ENCODE results near the gene XCL1. TPM values are rescaled to one million over a fixed set of nuclear protein-coding genes. Genes with fewer than 3 reads are reported as not detected.
"Not testable (repeated sequence)": the region's sequence is repeated elsewhere in the genome, so short reads cannot be mapped to it uniquely, and the experiment has no call there.

XCL1 gene
- total RNA-seq, 1 experiment from 2014 or later, result not detected

- not testable (repeated sequence) for H2AFZ ChIP-seq (ENCODE audit: low read length); H3K9me2 ChIP-seq (replicated peaks; ENCODE audit: insufficient read depth, low read length); H4K20me1 ChIP-seq (ENCODE audit: insufficient read depth, low read depth, low read length); H3K27me3 ChIP-seq (ENCODE audit: low read length); H3K9me3 ChIP-seq (ENCODE audit: low read length); H3K4me2 ChIP-seq (ENCODE audit: low read depth, low read length, poor library complexity, severe bottlenecking); H3K4me1 ChIP-seq (ENCODE audit: low read length); H3K36me3 ChIP-seq (ENCODE audit: insufficient read depth, low read length); H3K79me2 ChIP-seq (ENCODE audit: low read length); DNase-seq; H3K9ac ChIP-seq (ENCODE audit: low read length); H3K27ac ChIP-seq (ENCODE audit: low read length); H3K4me3 ChIP-seq (ENCODE audit: low read length)
Observed at GRCh38 chr1:168546553-168546895, 29.9 kb upstream of the XCL1 start.

- no peaks in the 10 kb centered on the region for H3K9me3 ChIP-seq (ENCODE audit: low read length)
- H3K27ac ChIP-seq (ENCODE audit: low read length), result no peak overlapping the region
- H3K4me2 ChIP-seq (ENCODE audit: low read depth, low read length, poor library complexity, severe bottlenecking), result no peak overlapping the region
- H3K4me1 ChIP-seq (ENCODE audit: low read length), result no peaks in the 10 kb centered on the region
- H3K9ac ChIP-seq (ENCODE audit: low read length), result no peak overlapping the region
- no peaks in the 10 kb centered on the region for H3K79me2 ChIP-seq (ENCODE audit: low read length)
- H3K36me3 ChIP-seq (ENCODE audit: insufficient read depth, low read length), result no peaks in the 10 kb centered on the region
- H4K20me1 ChIP-seq (ENCODE audit: insufficient read depth, low read depth, low read length), result no peaks in the 10 kb centered on the region
- DNase-seq, result no peak
- no peak overlapping the region for H3K4me3 ChIP-seq (ENCODE audit: low read length)
- H2AFZ ChIP-seq (ENCODE audit: low read length), result no peak overlapping the region
- H3K9me2 ChIP-seq (replicated peaks; ENCODE audit: insufficient read depth, low read length), result no peaks in the 10 kb centered on the region
- no peaks in the 10 kb centered on the region for H3K27me3 ChIP-seq (ENCODE audit: low read length)
Observed at GRCh38 chr1:168550971-168551370, 25.4 kb upstream of the XCL1 start.

- Histone ChIP-seq H3K4me1 (ENCODE audit: low read length) (no peaks in the 10 kb centered on the region), H3K9me3 (ENCODE audit: low read length) (no peaks in the 10 kb centered on the region), H4K20me1 (ENCODE audit: insufficient read depth, low read depth, low read length) (no peaks in the 10 kb centered on the region), H2AFZ (ENCODE audit: low read length) (no peak overlapping the region), H3K27ac (ENCODE audit: low read length) (no peak overlapping the region), H3K36me3 (ENCODE audit: insufficient read depth, low read length) (no peaks in the 10 kb centered on the region), H3K9ac (ENCODE audit: low read length) (no peak overlapping the region), H3K27me3 (ENCODE audit: low read length) (no peaks in the 10 kb centered on the region), H3K4me3 (ENCODE audit: low read length) (no peak overlapping the region), H3K79me2 (ENCODE audit: low read length) (no peaks in the 10 kb centered on the region), H3K4me2 (ENCODE audit: low read depth, low read length, poor library complexity, severe bottlenecking) (no peak overlapping the region), H3K9me2 (replicated peaks; ENCODE audit: insufficient read depth, low read length) (no peaks in the 10 kb centered on the region)
- DNase-seq, result no peak
Observed at GRCh38 chr1:168551688-168552087, 24.7 kb upstream of the XCL1 start.

GRCh38 chr1:168552961-168553360 lies 23.4 kb upstream of the XCL1 start:
- Histone ChIP-seq H4K20me1 (ENCODE audit: insufficient read depth, low read depth, low read length) (no peaks in the 10 kb centered on the region), H3K27ac (ENCODE audit: low read length) (no peak overlapping the region), H3K9me3 (ENCODE audit: low read length) (no peaks in the 10 kb centered on the region), H3K4me3 (ENCODE audit: low read length) (no peak overlapping the region), H3K4me2 (ENCODE audit: low read depth, low read length, poor library complexity, severe bottlenecking) (no peak overlapping the region), H3K79me2 (ENCODE audit: low read length) (no peaks in the 10 kb centered on the region), H3K9ac (ENCODE audit: low read length) (no peak overlapping the region), H3K9me2 (replicated peaks; ENCODE audit: insufficient read depth, low read length) (no peaks in the 10 kb centered on the region), H3K27me3 (ENCODE audit: low read length) (no peaks in the 10 kb centered on the region), H3K36me3 (ENCODE audit: insufficient read depth, low read length) (no peaks in the 10 kb centered on the region), H3K4me1 (ENCODE audit: low read length) (no peaks in the 10 kb centered on the region), H2AFZ (ENCODE audit: low read length) (no peak overlapping the region)
- DNase-seq, result no peak

GRCh38 chr1:168553680-168554553 lies 22.5 kb upstream of the XCL1 start:
- no peaks in the 10 kb centered on the region for H3K4me1 ChIP-seq (ENCODE audit: low read length)
- no peak overlapping the region for H2AFZ ChIP-seq (ENCODE audit: low read length)
- no peaks in the 10 kb centered on the region for H3K27me3 ChIP-seq (ENCODE audit: low read length)
- no peak overlapping the region for H3K4me2 ChIP-seq (ENCODE audit: low read depth, low read length, poor library complexity, severe bottlenecking)
- no peaks in the 10 kb centered on the region for H4K20me1 ChIP-seq (ENCODE audit: insufficient read depth, low read depth, low read length)
- no peaks in the 10 kb centered on the region for H3K9me2 ChIP-seq (replicated peaks; ENCODE audit: insufficient read depth, low read length)
- no peaks in the 10 kb centered on the region for H3K79me2 ChIP-seq (ENCODE audit: low read length)
- no peak for DNase-seq
- no peaks in the 10 kb centered on the region for H3K9me3 ChIP-seq (ENCODE audit: low read length)
- H3K36me3 ChIP-seq (ENCODE audit: insufficient read depth, low read length), result no peaks in the 10 kb centered on the region
- no peak overlapping the region for H3K27ac ChIP-seq (ENCODE audit: low read length)
- H3K9ac ChIP-seq (ENCODE audit: low read length), result no peak overlapping the region
- H3K4me3 ChIP-seq (ENCODE audit: low read length), result no peak overlapping the region

GRCh38 chr1:168554603-168555483 lies 21.6 kb upstream of the XCL1 start:
- no peak overlapping the region for H2AFZ ChIP-seq (ENCODE audit: low read length)
- DNase-seq, result no peak
- H3K9me3 ChIP-seq (ENCODE audit: low read length), result no peaks in the 10 kb centered on the region
- no peaks in the 10 kb centered on the region for H3K36me3 ChIP-seq (ENCODE audit: insufficient read depth, low read length)
- no peak overlapping the region for H3K4me2 ChIP-seq (ENCODE audit: low read depth, low read length, poor library complexity, severe bottlenecking)
- H3K9me2 ChIP-seq (replicated peaks; ENCODE audit: insufficient read depth, low read length), result no peaks in the 10 kb centered on the region
- no peak overlapping the region for H3K4me3 ChIP-seq (ENCODE audit: low read length)
- no peaks in the 10 kb centered on the region for H4K20me1 ChIP-seq (ENCODE audit: insufficient read depth, low read depth, low read length)
- no peaks in the 10 kb centered on the region for H3K79me2 ChIP-seq (ENCODE audit: low read length)
- H3K4me1 ChIP-seq (ENCODE audit: low read length), result no peaks in the 10 kb centered on the region
- H3K27me3 ChIP-seq (ENCODE audit: low read length), result no peaks in the 10 kb centered on the region
- H3K27ac ChIP-seq (ENCODE audit: low read length), result no peak overlapping the region
- H3K9ac ChIP-seq (ENCODE audit: low read length), result no peak overlapping the region

GRCh38 chr1:168555508-168556046 lies 20.8 kb upstream of the XCL1 start:
- Histone ChIP-seq H2AFZ (ENCODE audit: low read length) (no peak overlapping the region), H3K4me1 (ENCODE audit: low read length) (no peaks in the 10 kb centered on the region), H3K9ac (ENCODE audit: low read length) (no peak overlapping the region), H3K9me3 (ENCODE audit: low read length) (no peaks in the 10 kb centered on the region), H3K36me3 (ENCODE audit: insufficient read depth, low read length) (no peaks in the 10 kb centered on the region), H3K9me2 (replicated peaks; ENCODE audit: insufficient read depth, low read length) (no peaks in the 10 kb centered on the region), H3K27me3 (ENCODE audit: low read length) (no peaks in the 10 kb centered on the region), H3K79me2 (ENCODE audit: low read length) (no peaks in the 10 kb centered on the region), H3K4me2 (ENCODE audit: low read depth, low read length, poor library complexity, severe bottlenecking) (no peak overlapping the region), H3K27ac (ENCODE audit: low read length) (no peak overlapping the region), H3K4me3 (ENCODE audit: low read length) (no peak overlapping the region), H4K20me1 (ENCODE audit: insufficient read depth, low read depth, low read length) (no peaks in the 10 kb centered on the region)
- no peak for DNase-seq

GRCh38 chr1:168556647-168557046 lies 19.8 kb upstream of the XCL1 start:
- no peaks in the 10 kb centered on the region for H3K4me1 ChIP-seq (ENCODE audit: low read length)
- no peaks in the 10 kb centered on the region for H3K36me3 ChIP-seq (ENCODE audit: insufficient read depth, low read length)
- no peak overlapping the region for H2AFZ ChIP-seq (ENCODE audit: low read length)
- DNase-seq, result no peak
- H3K4me2 ChIP-seq (ENCODE audit: low read depth, low read length, poor library complexity, severe bottlenecking), result no peak overlapping the region
- H3K4me3 ChIP-seq (ENCODE audit: low read length), result no peak overlapping the region
- no peaks in the 10 kb centered on the region for H4K20me1 ChIP-seq (ENCODE audit: insufficient read depth, low read depth, low read length)
- no peaks in the 10 kb centered on the region for H3K79me2 ChIP-seq (ENCODE audit: low read length)
- H3K9me3 ChIP-seq (ENCODE audit: low read length), result no peaks in the 10 kb centered on the region
- H3K9ac ChIP-seq (ENCODE audit: low read length), result no peak overlapping the region
- H3K9me2 ChIP-seq (replicated peaks; ENCODE audit: insufficient read depth, low read length), result no peaks in the 10 kb centered on the region
- no peaks in the 10 kb centered on the region for H3K27me3 ChIP-seq (ENCODE audit: low read length)
- no peak overlapping the region for H3K27ac ChIP-seq (ENCODE audit: low read length)
